B cell (primary cell): Measurements from ENCODE around the gene MBD6. TPM values are rescaled to one million over a fixed set of nuclear protein-coding genes. Genes with fewer than 3 reads are reported as not detected.

Experiments
- ATAC-seq: fragments of 200-7000 bp; cut with Tn5 transposase; one replicate; pipeline ENCODE4 v1.10.0; 2021; ENCODE audit warnings: low read depth, mild to moderate bottlenecking, moderate number of reproducible peaks, moderate library complexity
- CTCF ChIA-PET: fragments of 350-600 bp; sonication (Branson Sonifier 250); formaldehyde crosslinking; loops from one replicate; lab custom pipeline; 2021; ENCODE audit warnings: antibody characterized with exemption, inconsistent platforms; lab: Charles Lee
- POLR2A ChIA-PET: fragments of 350-600 bp; sonication (Branson Sonifier 250); formaldehyde crosslinking; loops from one replicate; lab custom pipeline; 2021; ENCODE audit warnings: antibody characterized with exemption; lab: Charles Lee
- DNase-seq: peaks from one replicate; pipeline ENCODE4 v3.0.0; 2013
- H2AFZ ChIP-seq: 2 replicates; pipeline ENCODE4 v1.6.1; 2012; ENCODE audit warnings: mild to moderate bottlenecking, low read depth, low read length; ENCODE audit not compliant: insufficient read depth, poor library complexity, severe bottlenecking
- H3K27ac ChIP-seq, 2 donors: 1 replicate in 1 of 2; 2 replicates in 1 of 2; pipeline ENCODE4 v1.5.1; 2012 to 2013; ENCODE audit warnings: low read length in 2 of 2, mild to moderate bottlenecking in 2 of 2, moderate library complexity in 1 of 2
- H3K27me3 ChIP-seq, 4 experiments: fragments of 200-600 bp in 1 of 4; sonication (generic) in 1 of 4; replicated peaks in 1 of 4; 1 replicate in 2 of 4; 2 replicates in 2 of 4; pipeline versions ENCODE4 v1.6.1 to v1.7.0; 2013 to 2016; ENCODE audit warnings: low read length in 3 of 4, mild to moderate bottlenecking in 2 of 4, mixed read lengths in 1 of 4, moderate library complexity in 1 of 4; ENCODE audit not compliant: insufficient read depth in 4 of 4, control insufficient read depth in 3 of 4; ENCODE audit errors: control extremely low read depth in 1 of 4
- H3K36me3 ChIP-seq, 2 experiments: replicated peaks in 1 of 2; 1 replicate in 1 of 2; 2 replicates in 1 of 2; pipeline versions ENCODE4 v1.6.1 to v1.7.1; 2013; ENCODE audit warnings: low read length in 1 of 2; ENCODE audit not compliant: insufficient read depth in 2 of 2, control insufficient read depth in 1 of 2; ENCODE audit errors: control extremely low read depth in 1 of 2, extremely low read depth in 1 of 2
- H3K4me1 ChIP-seq, 2 donors: fragments of 200-600 bp in 1 of 2; sonication (generic) in 1 of 2; 1 replicate in 1 of 2; 2 replicates in 1 of 2; pipeline versions ENCODE4 v1.5.1 to v1.6.1; 2013 to 2017; ENCODE audit warnings: low read length in 2 of 2; ENCODE audit not compliant: control insufficient read depth in 2 of 2, insufficient read depth in 2 of 2
- H3K4me2 ChIP-seq: replicated peaks from 2 replicates; pipeline ENCODE3; 2012; ENCODE audit warnings: mild to moderate bottlenecking, low read depth, low read length; ENCODE audit not compliant: poor library complexity, severe bottlenecking
- H3K4me3 ChIP-seq, 5 experiments: fragments of 200-600 bp in 1 of 5; sonication (generic) in 1 of 5; 1 replicate in 3 of 5; 2 replicates in 2 of 5; pipeline versions ENCODE4 v1.5.1 to v1.7.0; 2011 to 2016; ENCODE audit warnings: low read length in 4 of 5, mild to moderate bottlenecking in 4 of 5, low read depth in 2 of 5, control low read depth in 1 of 5, moderate library complexity in 1 of 5; ENCODE audit not compliant: insufficient read depth in 1 of 5; ENCODE audit errors: control extremely low read depth in 1 of 5, extremely low read depth in 1 of 5
- H3K79me2 ChIP-seq: fragments of 200-600 bp; sonication (generic); one replicate; pipeline ENCODE4 v1.6.0; 2016; ENCODE audit warnings: low read length; ENCODE audit not compliant: control insufficient read depth, insufficient read depth
- H3K9ac ChIP-seq: fragments of 200-600 bp; sonication (generic); 2 replicates; pipeline ENCODE4 v1.6.1; 2017; ENCODE audit warnings: mild to moderate bottlenecking, low read length, moderate library complexity
- H3K9me3 ChIP-seq, 3 donors: one replicate each; pipeline versions ENCODE4 v1.6.1 to v1.7.1; 2013; ENCODE audit warnings: low read length in 2 of 3; ENCODE audit not compliant: control insufficient read depth in 2 of 3, insufficient read depth in 1 of 3; ENCODE audit errors: control extremely low read depth in 1 of 3
- H4K20me1 ChIP-seq: 2 replicates; pipeline ENCODE4 v1.6.0; 2012; ENCODE audit warnings: mild to moderate bottlenecking, low read length; ENCODE audit not compliant: insufficient read depth, control insufficient read depth, poor library complexity, severe bottlenecking
- H3K27ac Mint-ChIP-seq: one replicate; pipeline ENCODE4 v1.8.0; 2021; ENCODE audit warnings: mixed read lengths
- H3K27me3 Mint-ChIP-seq: one replicate; pipeline ENCODE4 v1.8.0; 2021; ENCODE audit warnings: mixed read lengths
- H3K4me1 Mint-ChIP-seq: one replicate; pipeline ENCODE4 v1.8.0; 2021; ENCODE audit warnings: mixed read lengths
- H3K4me3 Mint-ChIP-seq: one replicate; pipeline ENCODE4 v1.8.0; 2021; ENCODE audit warnings: mixed read lengths
- H3K9me3 Mint-ChIP-seq: one replicate; pipeline ENCODE4 v1.8.0; 2022; ENCODE audit warnings: mixed read lengths; ENCODE audit not compliant: insufficient read depth
- EZH2 ChIP-seq: IDR thresholded peaks from 2 replicates; pipeline ENCODE4 v1.6.1; 2012; ENCODE audit warnings: borderline replicate concordance, low read depth, mild to moderate bottlenecking, moderate library complexity, low read length; ENCODE audit not compliant: insufficient read depth, poor library complexity, severe bottlenecking
- WGBS: methylation state at CpG from one replicate; pipeline ENCODE4 v1.1.5; 2013; ENCODE audit warnings: missing lambda C conversion rate; ENCODE audit not compliant: insufficient coverage; 5-methylcytosine and 5-hydroxymethylcytosine counted together
- intact Hi-C: fragments of 100-400 bp; cut with micrococcal nuclease; formaldehyde crosslinking; loops from one replicate; pipeline ENCODE4 v1.10.0; 2022
- polyA plus RNA-seq: library from polyadenylated mRNA; depleted of rRNA; stranded (reverse); fragments of >200 nt; gene quantifications from 2 replicates; pipeline ENCODE4 v1.2.3, GENCODE V29; 2012
- total RNA-seq, 2 donors: library from RNA; stranded (reverse); fragments of 120-200 nt in 1 of 2; gene quantifications; 1 replicate in 1 of 2; 2 replicates in 1 of 2; pipeline versions ENCODE4 v1.2.3 to v1.2.4, GENCODE V29; 2013 to 2022
- TF ChIP-seq, protein P1 (sequence below): fragments of 200-600 bp; IDR thresholded peaks from one replicate; pipeline ENCODE4 v1.8.0; 2022; ENCODE audit warnings: antibody characterized with exemption, mild to moderate bottlenecking

The MBD6 gene
- total and polyA plus RNA-seq, 2 donors (not counting 1 experiment from before 2014, with no cell fraction given): 39.4 to 121 TPM

DNA sequence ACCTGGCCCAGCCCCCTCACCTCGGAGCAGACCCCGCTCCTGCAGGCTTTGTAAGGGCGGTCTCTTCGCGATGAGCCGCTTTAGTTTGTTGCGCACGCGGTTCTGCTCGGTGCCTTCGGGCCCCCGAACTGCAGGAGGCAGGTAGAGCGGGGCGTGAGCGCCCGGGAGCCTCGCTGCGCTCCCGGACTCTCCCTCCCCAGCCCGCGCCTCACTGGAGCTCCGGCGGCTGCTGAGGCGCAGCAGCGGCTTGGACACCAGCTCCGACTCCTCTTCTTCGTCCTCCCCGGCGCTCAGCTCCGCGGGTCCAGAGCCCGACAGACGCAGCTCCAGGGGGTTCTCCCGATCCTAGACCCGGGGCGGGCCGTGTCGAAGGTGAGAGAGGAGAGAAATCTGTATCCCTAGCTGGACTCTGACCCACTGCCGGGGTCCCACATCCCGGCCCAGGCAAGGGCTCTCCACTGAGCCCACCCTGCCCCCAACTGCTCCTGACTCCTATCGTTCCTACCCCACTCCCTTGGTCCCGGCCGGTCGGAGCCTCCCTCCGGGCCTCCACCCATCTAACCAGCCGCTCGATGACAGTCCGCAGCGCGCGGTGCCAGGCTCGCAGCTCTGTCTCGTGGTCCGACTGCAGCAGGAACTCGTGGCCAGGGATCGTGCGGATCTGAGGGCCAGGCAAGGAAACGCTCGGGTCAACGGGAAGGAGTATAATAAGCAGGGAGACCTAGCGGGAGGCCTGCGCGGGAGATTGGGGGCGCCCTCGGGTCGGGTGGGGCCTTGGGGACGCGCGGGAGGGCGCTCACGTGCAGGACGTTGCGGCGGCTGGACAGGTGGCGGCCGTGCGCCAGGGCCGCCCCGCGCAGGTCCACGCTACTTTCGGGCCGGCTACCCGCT lies 47.1 kb upstream of the MBD6 start:
- H3K27ac ChIP-seq: peak overlapping the region; percentile 91 to 99
- peak overlapping the region; percentile 95 for H3K4me2 ChIP-seq
- peak overlapping the region; percentile 6 to 90 (median 82) for H3K4me3 ChIP-seq
- Mint-ChIP-seq H3K9me3 (no peaks in the 10 kb centered on the region), H3K4me3 (peak overlapping the region; percentile 99), H3K4me1 (peaks cover 76% of the 10 kb centered on the region), H3K27ac (peak overlapping the region; percentile 98), H3K27me3 (no peaks in the 10 kb centered on the region)
- H3K4me1 ChIP-seq: peaks cover 54 to 76% of the 10 kb centered on the region in 2 donors
- ATAC-seq: no peak
- DNase-seq: no peak
- peaks cover 2 to 44% of the 10 kb centered on the region in 2 experiments for H3K36me3 ChIP-seq
- WGBS: 61% methylated on average over 79 of the region's 84 CpGs
- peak overlapping the region; percentile 88 for H3K9ac ChIP-seq
- ChIA-PET POLR2A (interaction anchor here (0.5 to 5.3 kb wide), 5 partner anchors 13 to 234 kb away, joined by 3 to 39 read pairs (median 3); no protein-coding TSS in a partner anchor), CTCF (interaction anchor here (1.0 to 10.4 kb wide), 8 partner anchors 9 to 22 kb away, joined by 3 to 166 read pairs (median 6); partner anchors contain the start of genes GLI1, INHBE and MARS1)
- peaks cover 67% of the 10 kb centered on the region for H3K79me2 ChIP-seq
- H3K27me3 ChIP-seq: no peaks in the 10 kb centered on the region
- TF ChIP-seq, protein P1, sequence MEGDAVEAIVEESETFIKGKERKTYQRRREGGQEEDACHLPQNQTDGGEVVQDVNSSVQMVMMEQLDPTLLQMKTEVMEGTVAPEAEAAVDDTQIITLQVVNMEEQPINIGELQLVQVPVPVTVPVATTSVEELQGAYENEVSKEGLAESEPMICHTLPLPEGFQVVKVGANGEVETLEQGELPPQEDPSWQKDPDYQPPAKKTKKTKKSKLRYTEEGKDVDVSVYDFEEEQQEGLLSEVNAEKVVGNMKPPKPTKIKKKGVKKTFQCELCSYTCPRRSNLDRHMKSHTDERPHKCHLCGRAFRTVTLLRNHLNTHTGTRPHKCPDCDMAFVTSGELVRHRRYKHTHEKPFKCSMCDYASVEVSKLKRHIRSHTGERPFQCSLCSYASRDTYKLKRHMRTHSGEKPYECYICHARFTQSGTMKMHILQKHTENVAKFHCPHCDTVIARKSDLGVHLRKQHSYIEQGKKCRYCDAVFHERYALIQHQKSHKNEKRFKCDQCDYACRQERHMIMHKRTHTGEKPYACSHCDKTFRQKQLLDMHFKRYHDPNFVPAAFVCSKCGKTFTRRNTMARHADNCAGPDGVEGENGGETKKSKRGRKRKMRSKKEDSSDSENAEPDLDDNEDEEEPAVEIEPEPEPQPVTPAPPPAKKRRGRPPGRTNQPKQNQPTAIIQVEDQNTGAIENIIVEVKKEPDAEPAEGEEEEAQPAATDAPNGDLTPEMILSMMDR: no peak
- no peak for TF ChIP-seq EZH2
- peak overlapping the region; percentile 43 for H2AFZ ChIP-seq
- peaks cover 23% of the 10 kb centered on the region for H4K20me1 ChIP-seq
- H3K9me3 ChIP-seq: no peaks in the 10 kb centered on the region
- intact Hi-C loops: loop anchor here (1.0 to 5.0 kb wide), 2 partner anchors 13 to 147 kb away; no protein-coding TSS in a partner anchor
